Stimulated activated naive B cell treated with anti-CD40 and anti-IgM and Interleukin-4, amounts not matched to agents 10 μg/mL and 1 μg/mL and 100 μg/mL, for 72 hours (primary cell): ENCODE measurements around the gene FHIT.
"Not testable (repeated sequence)": the region's sequence is repeated elsewhere in the genome, so short reads cannot be mapped to it uniquely, and the experiment has no call there.

ENCODE experiments used
- ATAC-seq, 2 donors: fragments of 150-1000 bp; cut with Tn5 transposase; replicated peaks; 2 replicates each; pipeline ENCODE4 v1.10.0; 2021; ENCODE audit warnings: moderate library complexity in 1 of 2
- DNase-seq: peaks from one replicate; pipeline ENCODE4 v3.0.0; 2021
- H3K27ac Mint-ChIP-seq: one replicate; pipeline ENCODE4 v1.8.0; 2022; ENCODE audit warnings: mild to moderate bottlenecking, mixed read lengths
- H3K27me3 Mint-ChIP-seq, 2 donors: one replicate each; pipeline ENCODE4 v1.8.0; 2022; ENCODE audit warnings: mixed read lengths in 2 of 2
- H3K36me3 Mint-ChIP-seq, 2 donors: one replicate each; pipeline ENCODE4 v1.8.0; 2022; ENCODE audit warnings: mixed read lengths in 2 of 2, mild to moderate bottlenecking in 1 of 2
- H3K4me1 Mint-ChIP-seq, 2 donors: one replicate each; pipeline ENCODE4 v1.8.0; 2022; ENCODE audit warnings: mixed read lengths in 2 of 2, mild to moderate bottlenecking in 1 of 2
- H3K4me3 Mint-ChIP-seq, 2 donors: one replicate each; pipeline ENCODE4 v1.8.0; 2022; ENCODE audit warnings: mild to moderate bottlenecking in 2 of 2, mixed read lengths in 2 of 2, moderate library complexity in 1 of 2
- H3K9me3 Mint-ChIP-seq, 2 donors: one replicate each; pipeline ENCODE4 v1.8.0; 2022; ENCODE audit warnings: mixed read lengths in 2 of 2, mild to moderate bottlenecking in 1 of 2

The FHIT gene

GRCh38 chr3:61093364-61093763, 157.9 kb downstream of the FHIT start:
- Mint-ChIP-seq H3K27ac (no peak overlapping the region), H3K36me3 (no peaks in the 10 kb centered on the region), H3K27me3 (no peaks in the 10 kb centered on the region), H3K9me3 (no peaks in the 10 kb centered on the region), H3K4me1 (no peaks in the 10 kb centered on the region), H3K4me3 (no peak overlapping the region)
- no peak for ATAC-seq
- no peak for DNase-seq

- H3K36me3 Mint-ChIP-seq = no peaks in the 10 kb centered on the region
- H3K27me3 Mint-ChIP-seq = no peaks in the 10 kb centered on the region
- no peak for ATAC-seq
- DNase-seq = no peak
- no peaks in the 10 kb centered on the region for H3K4me1 Mint-ChIP-seq
- H3K9me3 Mint-ChIP-seq = no peaks in the 10 kb centered on the region
- no peak overlapping the region for H3K27ac Mint-ChIP-seq
- H3K4me3 Mint-ChIP-seq = no peak overlapping the region
Measured at GRCh38 chr3:61092870-61093269, 158.4 kb downstream of the FHIT start.

GRCh38 chr3:61090389-61091169, 160.7 kb downstream of the FHIT start:
- H3K27me3 Mint-ChIP-seq = no peaks in the 10 kb centered on the region
- no peak overlapping the region for H3K4me3 Mint-ChIP-seq
- no peaks in the 10 kb centered on the region for H3K4me1 Mint-ChIP-seq
- no peaks in the 10 kb centered on the region for H3K36me3 Mint-ChIP-seq
- H3K27ac Mint-ChIP-seq = no peak overlapping the region
- H3K9me3 Mint-ChIP-seq = no peaks in the 10 kb centered on the region
- no peak for DNase-seq
- ATAC-seq = no peak

- no peaks in the 10 kb centered on the region for H3K4me1 Mint-ChIP-seq
Measured at GRCh38 chr3:61087465-61087864, 163.8 kb downstream of the FHIT start.

GRCh38 chr3:61081554-61081953, 169.7 kb downstream of the FHIT start:
- no peak for ATAC-seq
- no peaks in the 10 kb centered on the region for H3K27me3 Mint-ChIP-seq
- no peak overlapping the region for H3K4me3 Mint-ChIP-seq
- peaks cover 0 to 3% of the 10 kb centered on the region in 2 donors for H3K36me3 Mint-ChIP-seq
- no peak for DNase-seq
- H3K9me3 Mint-ChIP-seq = peaks cover 0 to 9% of the 10 kb centered on the region in 2 donors
- H3K4me1 Mint-ChIP-seq = no peaks in the 10 kb centered on the region
- no peak overlapping the region for H3K27ac Mint-ChIP-seq

More at GRCh38 chr3:61087465-61087864, 163.8 kb downstream of the FHIT start:
- Mint-ChIP-seq H3K9me3 (peaks cover 0 to 9% of the 10 kb centered on the region in 2 donors), H3K27ac (no peak overlapping the region), H3K36me3 (peaks cover 0 to 3% of the 10 kb centered on the region in 2 donors), H3K27me3 (no peaks in the 10 kb centered on the region), H3K4me3 (no peak overlapping the region)
- ATAC-seq = no peak
- no peak for DNase-seq

DNA sequence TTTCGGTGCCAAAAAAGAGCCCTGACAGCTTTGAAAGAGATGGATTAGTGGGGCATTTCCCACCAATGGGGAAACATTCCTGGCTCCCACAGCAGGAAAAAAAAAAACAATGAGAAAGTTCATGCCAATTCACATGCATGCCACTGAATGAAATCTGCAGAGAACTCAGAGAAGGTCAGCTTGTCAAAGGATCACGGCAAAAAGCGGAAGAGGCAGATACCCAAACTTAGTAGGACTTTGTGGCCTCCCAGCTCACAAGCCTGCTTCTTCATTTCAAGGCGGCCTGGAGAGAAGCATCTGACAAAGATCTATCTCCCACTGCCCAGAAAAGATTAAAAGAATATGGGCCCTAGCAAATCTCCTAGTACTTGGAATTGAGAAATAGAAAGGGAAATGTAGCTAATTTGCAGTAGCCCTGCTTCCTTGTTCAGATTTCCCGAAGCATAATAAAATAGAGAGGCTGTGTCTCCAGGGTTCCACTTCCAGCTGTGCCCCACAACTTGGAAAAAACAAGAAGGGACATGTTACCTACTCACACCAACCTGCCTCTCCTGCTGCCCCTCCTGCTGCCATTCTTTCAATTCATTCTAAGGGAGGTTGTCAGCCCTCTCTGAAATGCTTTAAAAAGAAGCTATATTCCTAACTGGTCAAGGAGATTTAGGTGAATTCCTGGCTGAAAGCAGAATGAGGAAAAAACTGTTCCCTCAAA, 170.4 kb downstream of the FHIT start:
- H3K36me3 Mint-ChIP-seq = peaks cover 0 to 3% of the 10 kb centered on the region in 2 donors
- DNase-seq (no peak), ATAC-seq (no peak)
- H3K4me3 Mint-ChIP-seq = no peak overlapping the region
- H3K27ac Mint-ChIP-seq = no peak overlapping the region
- H3K4me1 Mint-ChIP-seq = no peaks in the 10 kb centered on the region
- peaks cover 0 to 9% of the 10 kb centered on the region in 2 donors for H3K9me3 Mint-ChIP-seq
- H3K27me3 Mint-ChIP-seq = no peaks in the 10 kb centered on the region

DNA sequence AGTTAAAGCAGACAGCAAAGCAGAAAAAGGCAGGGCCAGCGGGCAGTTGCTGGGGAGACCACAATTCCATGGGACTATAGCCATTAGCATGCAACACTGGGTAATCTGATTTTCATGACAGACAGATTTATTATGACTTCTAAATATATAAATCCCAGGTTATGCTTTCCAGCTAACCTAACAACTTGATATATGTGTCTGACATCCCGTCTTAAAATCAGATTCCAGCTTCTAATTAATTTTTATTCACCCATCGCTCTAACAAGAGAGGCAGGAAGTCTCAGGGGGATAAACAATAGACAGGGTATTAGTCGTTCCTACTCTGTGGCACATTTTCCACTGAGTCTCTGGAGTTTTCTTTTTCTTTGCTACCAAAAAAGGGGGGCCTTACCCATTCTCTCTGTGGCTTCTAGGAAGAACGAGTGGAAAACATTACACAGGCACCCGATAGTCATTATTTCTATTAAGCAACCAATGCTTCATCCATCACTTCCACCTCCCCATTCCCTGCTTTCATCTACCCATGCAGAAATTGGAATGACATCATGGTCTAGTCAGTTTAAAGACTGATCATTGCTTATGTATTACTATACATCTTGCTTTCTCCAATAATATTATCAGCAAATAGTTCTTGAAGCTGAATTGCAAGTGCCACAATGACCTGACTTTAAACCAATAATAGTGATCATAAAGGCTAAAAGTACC, 173.1 kb downstream of the FHIT start:
- Mint-ChIP-seq H3K36me3 (no peaks in the 10 kb centered on the region), H3K27me3 (no peaks in the 10 kb centered on the region), H3K27ac (no peak overlapping the region), H3K4me3 (no peak overlapping the region), H3K9me3 (no peaks in the 10 kb centered on the region), H3K4me1 (no peaks in the 10 kb centered on the region)
- ATAC-seq (no peak), DNase-seq (no peak)

DNA sequence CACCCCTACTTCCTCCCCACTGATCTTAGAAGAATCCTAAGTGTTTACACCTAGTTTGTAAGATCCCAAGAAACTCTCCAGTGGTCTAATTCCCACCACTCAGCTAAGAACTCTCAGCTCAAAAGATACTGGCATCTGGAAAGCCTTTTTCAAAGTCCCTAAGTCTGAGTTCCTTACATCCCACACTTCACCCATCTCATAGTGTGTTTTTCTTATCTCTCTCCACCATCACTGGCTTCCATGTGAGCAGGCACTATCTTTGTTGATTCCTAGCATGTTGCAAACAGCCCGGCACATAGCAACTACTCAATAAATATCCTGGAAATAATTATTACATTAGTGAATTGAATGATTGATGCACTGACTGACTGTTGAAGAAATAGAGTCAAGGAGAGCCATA, 173.7 kb downstream of the FHIT start:
- no peaks in the 10 kb centered on the region for H3K27me3 Mint-ChIP-seq
- ATAC-seq (no peak), DNase-seq (no peak)
- H3K9me3 Mint-ChIP-seq = no peaks in the 10 kb centered on the region
- no peak overlapping the region for H3K4me3 Mint-ChIP-seq
- no peaks in the 10 kb centered on the region for H3K36me3 Mint-ChIP-seq
- H3K27ac Mint-ChIP-seq = no peak overlapping the region
- no peaks in the 10 kb centered on the region for H3K4me1 Mint-ChIP-seq

GRCh38 chr3:61074783-61075182, 176.5 kb downstream of the FHIT start:
- H3K9me3 Mint-ChIP-seq = no peaks in the 10 kb centered on the region
- no peaks in the 10 kb centered on the region for H3K27me3 Mint-ChIP-seq
- no peak overlapping the region for H3K4me3 Mint-ChIP-seq
- H3K4me1 Mint-ChIP-seq = no peaks in the 10 kb centered on the region
- DNase-seq (no peak), ATAC-seq (no peak)
- H3K27ac Mint-ChIP-seq = no peak overlapping the region
- no peaks in the 10 kb centered on the region for H3K36me3 Mint-ChIP-seq

GRCh38 chr3:61073566-61074165, 177.6 kb downstream of the FHIT start:
- Mint-ChIP-seq H3K4me3 (no peak overlapping the region), H3K9me3 (no peaks in the 10 kb centered on the region), H3K27me3 (no peaks in the 10 kb centered on the region), H3K27ac (no peak overlapping the region), H3K4me1 (no peaks in the 10 kb centered on the region), H3K36me3 (no peaks in the 10 kb centered on the region)
- ATAC-seq (no peak), DNase-seq (no peak)

GRCh38 chr3:61068084-61068483, 183.2 kb downstream of the FHIT start:
- ATAC-seq (no peak), DNase-seq (no peak)
- Mint-ChIP-seq H3K36me3 (peaks cover 0 to 6% of the 10 kb centered on the region in 2 donors), H3K27me3 (no peaks in the 10 kb centered on the region), H3K4me3 (no peak overlapping the region), H3K9me3 (no peaks in the 10 kb centered on the region), H3K27ac (no peak overlapping the region), H3K4me1 (no peaks in the 10 kb centered on the region)

DNA sequence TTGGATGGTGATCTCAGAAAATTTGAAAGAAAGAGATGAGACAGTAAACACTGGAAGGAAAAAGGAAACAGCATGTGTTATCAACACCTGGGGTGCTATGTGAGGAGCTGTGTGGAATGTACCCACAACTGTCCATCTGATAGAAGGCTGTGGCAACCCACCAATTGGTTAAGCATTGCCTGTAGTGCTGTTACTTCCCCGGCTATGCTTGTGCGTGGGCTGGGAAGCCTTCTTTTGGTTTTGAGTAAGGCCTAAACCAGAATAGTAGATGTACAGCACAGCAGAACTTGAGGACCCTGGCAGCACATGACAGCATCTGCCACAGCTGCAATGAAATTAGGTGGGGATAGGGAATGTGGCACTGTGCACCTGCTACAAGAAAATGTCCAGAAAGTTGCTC, 184.5 kb downstream of the FHIT start:
- Mint-ChIP-seq H3K9me3 (no peaks in the 10 kb centered on the region), H3K36me3 (peaks cover 0 to 6% of the 10 kb centered on the region in 2 donors), H3K4me3 (no peak overlapping the region), H3K27ac (no peak overlapping the region), H3K4me1 (no peaks in the 10 kb centered on the region), H3K27me3 (no peaks in the 10 kb centered on the region)
- ATAC-seq = no peak
- no peak for DNase-seq

DNA sequence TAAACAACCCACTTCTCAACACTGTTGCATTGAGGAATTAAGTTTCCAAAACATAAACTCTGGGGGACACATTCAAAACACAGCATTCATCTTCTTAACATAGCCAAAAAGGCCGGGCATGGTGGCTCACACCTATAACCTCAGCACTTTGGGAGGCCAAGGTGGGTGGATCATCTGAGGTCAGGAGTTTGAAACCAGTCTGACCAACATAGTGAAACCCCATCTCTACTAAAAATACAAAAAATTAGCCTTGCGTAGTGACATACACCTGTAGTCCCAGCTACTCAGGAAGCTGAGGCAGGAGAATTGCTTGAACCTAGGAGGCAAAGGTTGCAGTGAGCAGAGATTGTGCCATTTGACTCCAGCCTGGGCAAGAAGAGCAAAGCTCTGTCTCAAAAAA, 185.0 kb downstream of the FHIT start:
- not testable (repeated sequence) for H3K4me1 Mint-ChIP-seq, H3K27ac Mint-ChIP-seq, H3K27me3 Mint-ChIP-seq, ATAC-seq, DNase-seq, H3K4me3 Mint-ChIP-seq, H3K9me3 Mint-ChIP-seq, H3K36me3 Mint-ChIP-seq

DNA sequence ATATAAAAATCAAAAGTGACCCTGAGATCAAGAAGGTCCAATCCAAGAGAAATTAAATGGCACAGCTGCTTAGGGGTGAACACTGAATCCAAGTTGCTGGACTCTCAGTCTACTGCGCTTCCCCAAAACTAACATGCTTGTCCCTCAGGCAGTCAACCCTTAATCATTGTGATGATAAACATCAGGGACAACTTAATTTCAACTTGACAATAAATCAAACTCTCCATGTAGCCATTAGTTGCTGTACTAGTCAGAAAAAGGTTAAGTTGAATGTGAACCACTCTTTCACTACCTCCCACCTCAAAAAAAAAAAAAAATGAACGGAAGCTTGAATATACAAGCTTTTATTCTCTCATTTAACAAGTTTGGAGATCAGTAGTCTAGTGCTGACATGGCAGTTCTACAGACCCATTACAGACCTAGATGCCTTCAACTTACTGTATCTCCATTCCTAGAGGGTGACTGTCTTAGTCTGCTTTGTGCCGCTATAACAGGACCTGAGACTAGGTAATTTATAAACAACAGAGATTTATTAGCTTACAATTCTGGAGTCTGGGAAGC, 185.7 kb downstream of the FHIT start:
- Mint-ChIP-seq H3K36me3 (peaks cover 0 to 6% of the 10 kb centered on the region in 2 donors), H3K27ac (no peak overlapping the region), H3K27me3 (no peaks in the 10 kb centered on the region), H3K4me3 (no peak overlapping the region), H3K9me3 (no peaks in the 10 kb centered on the region), H3K4me1 (no peaks in the 10 kb centered on the region)
- DNase-seq (no peak), ATAC-seq (no peak)
